Measurements from ENCODE around the gene MRPL38.

DNA sequence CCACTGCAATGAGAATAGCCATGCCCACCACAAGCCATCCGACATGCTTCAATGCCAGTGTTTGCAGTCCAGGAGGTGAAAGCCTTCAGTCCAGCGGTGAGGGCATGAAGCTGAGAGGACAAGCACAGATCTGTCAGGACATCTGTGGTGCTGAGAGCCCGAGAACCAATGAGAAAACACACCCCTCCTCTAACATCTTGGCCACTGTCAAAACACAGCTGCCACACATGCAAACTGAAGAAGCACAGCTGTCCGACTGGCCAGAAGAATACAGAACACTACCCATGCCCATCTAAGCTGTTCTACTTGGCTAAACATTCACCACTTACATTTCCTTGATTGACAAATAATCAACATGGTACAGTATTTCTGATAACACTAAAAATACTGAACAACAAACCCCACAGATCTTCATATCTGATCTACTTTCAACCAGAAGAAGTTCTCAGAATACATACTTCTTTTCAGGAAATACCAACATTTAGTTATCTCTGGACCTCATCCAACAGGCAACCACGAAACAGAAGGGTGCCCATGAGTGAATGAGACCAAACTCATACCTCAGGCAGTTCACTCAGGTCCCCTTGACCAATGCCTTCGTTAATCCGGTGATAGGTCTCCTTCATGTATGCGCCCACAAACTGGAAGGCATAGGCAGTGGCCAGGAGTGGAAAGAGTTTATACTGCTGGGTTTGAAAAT is 46.3 kb upstream of the MRPL38 start:
- TF ChIP-seq, protein P1, sequence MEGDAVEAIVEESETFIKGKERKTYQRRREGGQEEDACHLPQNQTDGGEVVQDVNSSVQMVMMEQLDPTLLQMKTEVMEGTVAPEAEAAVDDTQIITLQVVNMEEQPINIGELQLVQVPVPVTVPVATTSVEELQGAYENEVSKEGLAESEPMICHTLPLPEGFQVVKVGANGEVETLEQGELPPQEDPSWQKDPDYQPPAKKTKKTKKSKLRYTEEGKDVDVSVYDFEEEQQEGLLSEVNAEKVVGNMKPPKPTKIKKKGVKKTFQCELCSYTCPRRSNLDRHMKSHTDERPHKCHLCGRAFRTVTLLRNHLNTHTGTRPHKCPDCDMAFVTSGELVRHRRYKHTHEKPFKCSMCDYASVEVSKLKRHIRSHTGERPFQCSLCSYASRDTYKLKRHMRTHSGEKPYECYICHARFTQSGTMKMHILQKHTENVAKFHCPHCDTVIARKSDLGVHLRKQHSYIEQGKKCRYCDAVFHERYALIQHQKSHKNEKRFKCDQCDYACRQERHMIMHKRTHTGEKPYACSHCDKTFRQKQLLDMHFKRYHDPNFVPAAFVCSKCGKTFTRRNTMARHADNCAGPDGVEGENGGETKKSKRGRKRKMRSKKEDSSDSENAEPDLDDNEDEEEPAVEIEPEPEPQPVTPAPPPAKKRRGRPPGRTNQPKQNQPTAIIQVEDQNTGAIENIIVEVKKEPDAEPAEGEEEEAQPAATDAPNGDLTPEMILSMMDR (IDR thresholded peaks at IDR 0.05; ENCODE audit: low read depth, low read length, missing input control): no peak
- TF ChIP-seq RXRA (IDR thresholded peaks at IDR 0.05) (no peak), HNF4A (conservative IDR thresholded peaks at IDR 0.05) (no peak), EGR1 (IDR thresholded peaks at IDR 0.05; ENCODE audit: low read depth in 2 of 2) (no peak), YY1 (IDR thresholded peaks at IDR 0.05) (no peak)
- TF ChIP-seq, protein P2, sequence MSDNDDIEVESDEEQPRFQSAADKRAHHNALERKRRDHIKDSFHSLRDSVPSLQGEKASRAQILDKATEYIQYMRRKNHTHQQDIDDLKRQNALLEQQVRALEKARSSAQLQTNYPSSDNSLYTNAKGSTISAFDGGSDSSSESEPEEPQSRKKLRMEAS (IDR thresholded peaks at IDR 0.05): no peak
